ENCODE measurements around the gene TGFBR2.

TGFBR2 gene

DNA sequence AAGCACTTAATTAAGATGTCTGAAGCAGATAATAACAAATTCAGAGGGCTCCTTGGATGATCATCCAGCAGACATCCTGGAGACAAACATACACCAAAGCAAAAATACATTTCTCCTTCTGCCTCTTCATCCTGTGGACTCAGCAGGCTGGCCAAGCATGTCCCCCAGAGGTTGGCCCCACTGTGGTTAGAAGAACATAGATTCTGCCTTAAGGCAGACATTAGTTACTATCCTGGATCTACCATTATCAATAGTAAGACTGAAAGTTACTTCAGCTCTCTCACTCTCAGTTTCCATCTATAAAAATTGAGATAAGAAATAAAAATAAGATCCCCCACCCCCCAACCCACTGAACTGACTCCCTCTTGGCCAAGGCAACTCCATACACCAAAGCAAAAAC lies 28.6 kb upstream of the TGFBR2 start:
- no peaks in the 10 kb centered on the region for H3K36me3 ChIP-seq
- TF ChIP-seq, protein P1, sequence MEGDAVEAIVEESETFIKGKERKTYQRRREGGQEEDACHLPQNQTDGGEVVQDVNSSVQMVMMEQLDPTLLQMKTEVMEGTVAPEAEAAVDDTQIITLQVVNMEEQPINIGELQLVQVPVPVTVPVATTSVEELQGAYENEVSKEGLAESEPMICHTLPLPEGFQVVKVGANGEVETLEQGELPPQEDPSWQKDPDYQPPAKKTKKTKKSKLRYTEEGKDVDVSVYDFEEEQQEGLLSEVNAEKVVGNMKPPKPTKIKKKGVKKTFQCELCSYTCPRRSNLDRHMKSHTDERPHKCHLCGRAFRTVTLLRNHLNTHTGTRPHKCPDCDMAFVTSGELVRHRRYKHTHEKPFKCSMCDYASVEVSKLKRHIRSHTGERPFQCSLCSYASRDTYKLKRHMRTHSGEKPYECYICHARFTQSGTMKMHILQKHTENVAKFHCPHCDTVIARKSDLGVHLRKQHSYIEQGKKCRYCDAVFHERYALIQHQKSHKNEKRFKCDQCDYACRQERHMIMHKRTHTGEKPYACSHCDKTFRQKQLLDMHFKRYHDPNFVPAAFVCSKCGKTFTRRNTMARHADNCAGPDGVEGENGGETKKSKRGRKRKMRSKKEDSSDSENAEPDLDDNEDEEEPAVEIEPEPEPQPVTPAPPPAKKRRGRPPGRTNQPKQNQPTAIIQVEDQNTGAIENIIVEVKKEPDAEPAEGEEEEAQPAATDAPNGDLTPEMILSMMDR (IDR thresholded peaks at IDR 0.05) = no peak
- peak overlapping the region; percentile 79 for H3K27ac ChIP-seq
- H3K9me3 ChIP-seq = no peaks in the 10 kb centered on the region
- no peak overlapping the region for H3K4me3 ChIP-seq (ENCODE audit: low read depth in 1 of 2, low read length in 1 of 2)
- H3K4me1 ChIP-seq (ENCODE audit: control insufficient read depth in 1 of 2, insufficient read depth in 1 of 2, low read depth in 1 of 2, low read length in 1 of 2) = peaks cover 22 to 24% of the 10 kb centered on the region in 2 experiments
- H3K27me3 ChIP-seq = no peaks in the 10 kb centered on the region

GRCh38 chr3:30578479-30578878 lies 27.9 kb upstream of the TGFBR2 start:
- Histone ChIP-seq H3K27ac (peak overlapping the region; percentile 79), H3K36me3 (no peaks in the 10 kb centered on the region), H3K9me3 (no peaks in the 10 kb centered on the region), H3K27me3 (no peaks in the 10 kb centered on the region), H3K4me1 (ENCODE audit: control insufficient read depth in 1 of 2, insufficient read depth in 1 of 2, low read depth in 1 of 2, low read length in 1 of 2) (peaks cover 22 to 24% of the 10 kb centered on the region in 2 experiments), H3K4me3 (ENCODE audit: low read depth in 1 of 2, low read length in 1 of 2) (peak overlapping the region in 1 of 2 experiments; percentile 20)
- TF ChIP-seq, protein P1 (IDR thresholded peaks at IDR 0.05) = no peak

- TF ChIP-seq, protein P1 (IDR thresholded peaks at IDR 0.05) = no peak
- Histone ChIP-seq H3K27me3 (no peaks in the 10 kb centered on the region), H3K27ac (peak overlapping the region; percentile 79), H3K36me3 (no peaks in the 10 kb centered on the region), H3K4me3 (ENCODE audit: low read depth in 1 of 2, low read length in 1 of 2) (peak overlapping the region in 1 of 2 experiments; percentile 20), H3K4me1 (ENCODE audit: control insufficient read depth in 1 of 2, insufficient read depth in 1 of 2, low read depth in 1 of 2, low read length in 1 of 2) (peaks cover 22 to 24% of the 10 kb centered on the region in 2 experiments), H3K9me3 (no peaks in the 10 kb centered on the region)
Observed at GRCh38 chr3:30578986-30579579, 27.3 kb upstream of the TGFBR2 start.

DNA sequence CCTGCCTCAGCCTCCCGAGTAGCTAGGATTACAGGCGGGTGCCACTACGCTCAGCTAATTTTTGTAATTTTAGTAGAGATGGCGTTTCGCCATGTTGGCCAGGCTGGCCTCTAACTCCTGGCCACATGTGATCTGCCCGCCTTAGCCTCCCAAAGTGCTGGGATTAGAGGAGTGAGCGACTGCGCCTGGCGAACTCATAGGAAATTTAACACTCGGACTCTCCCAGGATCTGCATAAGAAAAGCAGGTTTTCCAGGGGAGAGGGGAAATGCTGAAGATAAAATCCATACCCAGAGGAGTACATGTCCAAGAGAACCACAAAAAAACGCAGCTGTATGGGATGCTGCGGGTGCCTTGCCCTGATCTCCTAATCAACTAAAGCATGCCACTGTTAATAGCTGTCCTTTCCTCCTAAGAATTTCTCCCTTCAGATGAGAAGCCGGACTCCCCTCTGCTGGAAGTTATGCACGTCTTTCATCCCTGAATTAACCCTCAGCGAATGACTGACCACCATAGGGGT lies 25.3 kb upstream of the TGFBR2 start:
- H3K36me3 ChIP-seq = no peaks in the 10 kb centered on the region
- no peak overlapping the region for H3K27ac ChIP-seq
- TF ChIP-seq, protein P1 (IDR thresholded peaks at IDR 0.05) = no peak
- no peak overlapping the region for H3K4me3 ChIP-seq (ENCODE audit: low read depth in 1 of 2, low read length in 1 of 2)
- H3K4me1 ChIP-seq (ENCODE audit: control insufficient read depth in 1 of 2, insufficient read depth in 1 of 2, low read depth in 1 of 2, low read length in 1 of 2) = peaks cover 22 to 24% of the 10 kb centered on the region in 2 experiments
- no peaks in the 10 kb centered on the region for H3K9me3 ChIP-seq
- H3K27me3 ChIP-seq = no peaks in the 10 kb centered on the region

GRCh38 chr3:30581982-30582381 lies 24.4 kb upstream of the TGFBR2 start:
- H3K36me3 ChIP-seq = no peaks in the 10 kb centered on the region
- H3K27ac ChIP-seq = no peak overlapping the region
- H3K27me3 ChIP-seq = no peaks in the 10 kb centered on the region
- peaks cover 22 to 28% of the 10 kb centered on the region in 2 experiments for H3K4me1 ChIP-seq (ENCODE audit: control insufficient read depth in 1 of 2, insufficient read depth in 1 of 2, low read depth in 1 of 2, low read length in 1 of 2)
- TF ChIP-seq, protein P1 (IDR thresholded peaks at IDR 0.05) = no peak
- H3K9me3 ChIP-seq = no peaks in the 10 kb centered on the region
- H3K4me3 ChIP-seq (ENCODE audit: low read depth in 1 of 2, low read length in 1 of 2) = no peak overlapping the region
